CD8-positive, alpha-beta memory T cell (primary cell): ENCODE data around the gene ESYT3. TPM values are rescaled to one million over a fixed set of nuclear protein-coding genes. Genes with fewer than 3 reads are reported as not detected.

Experiments used
- CTCF ChIA-PET: fragments of 350-600 bp; sonication (Branson Sonifier 250); formaldehyde crosslinking; loops from one replicate; lab custom pipeline; 2021; ENCODE audit warnings: antibody characterized with exemption; lab: Charles Lee
- POLR2A ChIA-PET: fragments of 350-600 bp; sonication (Branson Sonifier 250); formaldehyde crosslinking; loops from one replicate; lab custom pipeline; 2021; ENCODE audit warnings: antibody characterized with exemption; lab: Charles Lee
- DNase-seq, 5 donors: peaks; one replicate each; pipeline versions ENCODE4 v3.0.0 to v3.0.0-alpha.2; 2020 to 2022; ENCODE audit warnings: mixed read lengths in 1 of 5
- H3K27ac ChIP-seq: one replicate; pipeline ENCODE4 v1.7.0; 2013; ENCODE audit warnings: low read depth, mild to moderate bottlenecking, low read length, moderate library complexity
- H3K27me3 ChIP-seq: 2 replicates; pipeline ENCODE4 v1.7.0; 2013; ENCODE audit warnings: low read length, mild to moderate bottlenecking; ENCODE audit not compliant: insufficient read depth, poor library complexity, severe bottlenecking
- H3K36me3 ChIP-seq: 2 replicates; pipeline ENCODE4 v1.7.0; 2013; ENCODE audit warnings: mild to moderate bottlenecking, low read length, moderate library complexity; ENCODE audit not compliant: insufficient read depth
- H3K4me1 ChIP-seq: 2 replicates; pipeline ENCODE4 v1.7.0; 2013; ENCODE audit warnings: mild to moderate bottlenecking, low read length, moderate library complexity; ENCODE audit not compliant: insufficient read depth
- H3K4me3 ChIP-seq: 2 replicates; pipeline ENCODE4 v1.7.0; 2013; ENCODE audit warnings: mild to moderate bottlenecking, low read length
- H3K9me3 ChIP-seq: 2 replicates; pipeline ENCODE4 v1.7.0; 2013; ENCODE audit warnings: mild to moderate bottlenecking, low read length
- H3K27ac Mint-ChIP-seq, 8 donors: one replicate each; pipeline ENCODE4 v1.8.0; 2020 to 2021; ENCODE audit warnings: mixed read lengths in 8 of 8, mild to moderate bottlenecking in 6 of 8, inconsistent platforms in 3 of 8, moderate library complexity in 3 of 8
- H3K27me3 Mint-ChIP-seq, 2 donors: one replicate each; pipeline ENCODE4 v1.8.0; 2020 to 2021; ENCODE audit warnings: mixed read lengths in 2 of 2, mild to moderate bottlenecking in 1 of 2, moderate library complexity in 1 of 2
- H3K36me3 Mint-ChIP-seq, 3 donors: one replicate each; pipeline ENCODE4 v1.8.0; 2020 to 2021; ENCODE audit warnings: mixed read lengths in 3 of 3, inconsistent platforms in 1 of 3, mild to moderate bottlenecking in 1 of 3
- H3K4me1 Mint-ChIP-seq, 3 donors: one replicate each; pipeline ENCODE4 v1.8.0; 2020 to 2021; ENCODE audit warnings: mixed read lengths in 3 of 3, inconsistent platforms in 1 of 3, mild to moderate bottlenecking in 1 of 3
- H3K4me3 Mint-ChIP-seq, 7 donors: one replicate each; pipeline ENCODE4 v1.8.0; 2020 to 2021; ENCODE audit warnings: mixed read lengths in 7 of 7, mild to moderate bottlenecking in 6 of 7, moderate library complexity in 4 of 7, inconsistent platforms in 2 of 7
- H3K9me3 Mint-ChIP-seq, 5 donors: one replicate each; pipeline ENCODE4 v1.8.0; 2020 to 2022; ENCODE audit warnings: mixed read lengths in 5 of 5, mild to moderate bottlenecking in 3 of 5, moderate library complexity in 2 of 5, inconsistent platforms in 1 of 5
- polyA plus RNA-seq: library from polyadenylated mRNA; unstranded; fragments of 300-500 nt; fragmentation: Illumina TruSeq; gene quantifications from one replicate; pipeline ENCODE4 v1.2.3, GENCODE V29; 2021
- total RNA-seq, 2 experiments: library from RNA; stranded (reverse); gene quantifications; one replicate each; pipeline ENCODE4 v1.2.3, GENCODE V29; 2021

ESYT3 gene
- total and polyA plus RNA-seq, 3 experiments from 2014 or later = 0.07 TPM; not detected in 1

GRCh38 chr3:138455801-138456716 lies 21.6 kb downstream of the ESYT3 start:
- H3K4me3 Mint-ChIP-seq = no peak overlapping the region
- no peak for DNase-seq
- Histone ChIP-seq H3K27me3 (no peaks in the 10 kb centered on the region), H3K36me3 (no peaks in the 10 kb centered on the region), H3K9me3 (no peaks in the 10 kb centered on the region), H3K4me3 (no peak overlapping the region), H3K4me1 (no peaks in the 10 kb centered on the region), H3K27ac (no peak overlapping the region)
- no peaks in the 10 kb centered on the region for H3K9me3 Mint-ChIP-seq
- peaks cover 0 to 11% (median 8%) of the 10 kb centered on the region in 3 donors for H3K4me1 Mint-ChIP-seq
- ChIA-PET CTCF (no interaction called here), POLR2A (no interaction called here)
- H3K36me3 Mint-ChIP-seq = no peaks in the 10 kb centered on the region
- H3K27ac Mint-ChIP-seq = no peak overlapping the region
- H3K27me3 Mint-ChIP-seq = peaks cover 3 to 9% of the 10 kb centered on the region in 2 donors

GRCh38 chr3:138456961-138457862 lies 22.8 kb downstream of the ESYT3 start:
- no peaks in the 10 kb centered on the region for H3K36me3 Mint-ChIP-seq
- peaks cover 0 to 11% (median 8%) of the 10 kb centered on the region in 3 donors for H3K4me1 Mint-ChIP-seq
- DNase-seq = no peak
- no peaks in the 10 kb centered on the region for H3K4me1 ChIP-seq
- peaks cover 5 to 12% of the 10 kb centered on the region in 2 donors for H3K27me3 Mint-ChIP-seq
- H3K9me3 ChIP-seq = no peaks in the 10 kb centered on the region
- no peak overlapping the region for H3K27ac ChIP-seq
- ChIA-PET POLR2A (no interaction called here), CTCF (no interaction called here)
- no peak overlapping the region for H3K27ac Mint-ChIP-seq
- H3K4me3 ChIP-seq = no peak overlapping the region
- H3K36me3 ChIP-seq = no peaks in the 10 kb centered on the region
- H3K27me3 ChIP-seq = no peaks in the 10 kb centered on the region
- H3K9me3 Mint-ChIP-seq = no peaks in the 10 kb centered on the region
- H3K4me3 Mint-ChIP-seq = no peak overlapping the region

GRCh38 chr3:138457863-138458735 lies 23.7 kb downstream of the ESYT3 start:
- Mint-ChIP-seq H3K36me3 (no peaks in the 10 kb centered on the region), H3K27ac (no peak overlapping the region)
- POLR2A ChIA-PET = no interaction called here

GRCh38 chr3:138458774-138459499 lies 24.5 kb downstream of the ESYT3 start:
- no peaks in the 10 kb centered on the region for H3K4me1 ChIP-seq
- H3K4me3 ChIP-seq = no peak overlapping the region
- DNase-seq = no peak
- Mint-ChIP-seq H3K27ac (no peak overlapping the region), H3K36me3 (no peaks in the 10 kb centered on the region), H3K4me3 (no peak overlapping the region), H3K9me3 (no peaks in the 10 kb centered on the region), H3K27me3 (peaks cover 11 to 23% of the 10 kb centered on the region in 2 donors), H3K4me1 (peaks cover 0 to 11% (median 8%) of the 10 kb centered on the region in 3 donors)
- H3K27ac ChIP-seq = no peak overlapping the region
- H3K27me3 ChIP-seq = no peaks in the 10 kb centered on the region
- no peaks in the 10 kb centered on the region for H3K36me3 ChIP-seq
- ChIA-PET CTCF (interaction anchor here (1.0 kb wide), 1 partner anchor 41 kb away, joined by 4 read pairs; no protein-coding TSS in a partner anchor), POLR2A (no interaction called here)
- H3K9me3 ChIP-seq = no peaks in the 10 kb centered on the region

More at GRCh38 chr3:138457863-138458735, 23.7 kb downstream of the ESYT3 start:
- Mint-ChIP-seq H3K27me3 (peaks cover 8 to 16% of the 10 kb centered on the region in 2 donors), H3K4me3 (no peak overlapping the region), H3K4me1 (peaks cover 0 to 11% (median 8%) of the 10 kb centered on the region in 3 donors), H3K9me3 (no peaks in the 10 kb centered on the region)
- no peaks in the 10 kb centered on the region for H3K9me3 ChIP-seq
- no peaks in the 10 kb centered on the region for H3K27me3 ChIP-seq
- H3K36me3 ChIP-seq = no peaks in the 10 kb centered on the region
- no peak overlapping the region for H3K4me3 ChIP-seq
- H3K4me1 ChIP-seq = no peaks in the 10 kb centered on the region
- no peak for DNase-seq
- CTCF ChIA-PET = no interaction called here
- H3K27ac ChIP-seq = no peak overlapping the region

GRCh38 chr3:138459619-138460535 lies 25.5 kb downstream of the ESYT3 start:
- Histone ChIP-seq H3K9me3 (no peaks in the 10 kb centered on the region), H3K36me3 (no peaks in the 10 kb centered on the region), H3K27me3 (no peaks in the 10 kb centered on the region), H3K27ac (no peak overlapping the region), H3K4me3 (no peak overlapping the region), H3K4me1 (no peaks in the 10 kb centered on the region)
- H3K36me3 Mint-ChIP-seq = no peaks in the 10 kb centered on the region
- DNase-seq = no peak
- no peak overlapping the region for H3K4me3 Mint-ChIP-seq
- ChIA-PET CTCF (interaction anchor here (1.0 kb wide), 1 partner anchor 42 kb away, joined by 4 read pairs; no protein-coding TSS in a partner anchor), POLR2A (no interaction called here)
- no peaks in the 10 kb centered on the region for H3K9me3 Mint-ChIP-seq
- peaks cover 14 to 22% of the 10 kb centered on the region in 2 donors for H3K27me3 Mint-ChIP-seq
- H3K27ac Mint-ChIP-seq = no peak overlapping the region
- H3K4me1 Mint-ChIP-seq = peaks cover 0 to 8% (median 8%) of the 10 kb centered on the region in 3 donors

- no peaks in the 10 kb centered on the region for H3K9me3 Mint-ChIP-seq
- H3K27ac Mint-ChIP-seq = no peak overlapping the region
- peaks cover 0 to 7% (median 6%) of the 10 kb centered on the region in 3 donors for H3K4me1 Mint-ChIP-seq
- no peaks in the 10 kb centered on the region for H3K4me1 ChIP-seq
- no peaks in the 10 kb centered on the region for H3K9me3 ChIP-seq
- DNase-seq = no peak
- H3K36me3 Mint-ChIP-seq = no peaks in the 10 kb centered on the region
- no peak overlapping the region for H3K27ac ChIP-seq
- ChIA-PET CTCF (no interaction called here), POLR2A (no interaction called here)
- no peak overlapping the region for H3K4me3 Mint-ChIP-seq
- H3K27me3 Mint-ChIP-seq = peaks cover 13 to 23% of the 10 kb centered on the region in 2 donors
- H3K27me3 ChIP-seq = no peaks in the 10 kb centered on the region
- H3K4me3 ChIP-seq = no peak overlapping the region
- no peaks in the 10 kb centered on the region for H3K36me3 ChIP-seq
Measured at GRCh38 chr3:138460536-138461205, 26.3 kb downstream of the ESYT3 start.
